Kidney (tissue), 14 donors: Measurements from ENCODE around the gene BSG. TPM values are rescaled to one million over a fixed set of nuclear protein-coding genes. Genes with fewer than 3 reads are reported as not detected.

ENCODE experiments used
- DNase-seq, 5 donors: peaks; one replicate each; pipeline ENCODE4 v3.0.0-alpha.2; 2013 to 2020
- FAIRE-seq: peaks from 2 replicates; lab custom pipeline; 2012; peaks lifted over from hg19 to GRCh38; lab: Jason Lieb, UNC
- H3K27ac ChIP-seq, 2 donors: one replicate each; pipeline ENCODE4 v1.7.0; 2013; ENCODE audit warnings: low read depth in 2 of 2, low read length in 2 of 2, inconsistent platforms in 1 of 2
- H3K27me3 ChIP-seq: one replicate; pipeline ENCODE4 v1.7.1; 2013; ENCODE audit warnings: low read length, inconsistent platforms; ENCODE audit not compliant: control insufficient read depth, insufficient read depth
- H3K36me3 ChIP-seq, 3 donors: one replicate each; pipeline versions ENCODE4 v1.7.0 to v1.7.1; 2013; ENCODE audit warnings: low read length in 3 of 3, control low read depth in 1 of 3, inconsistent platforms in 1 of 3; ENCODE audit not compliant: insufficient read depth in 3 of 3, control insufficient read depth in 2 of 3
- H3K4me1 ChIP-seq, 3 donors: one replicate each; pipeline versions ENCODE4 v1.7.0 to v1.7.1; 2013; ENCODE audit warnings: low read length in 3 of 3, inconsistent platforms in 1 of 3, low read depth in 1 of 3; ENCODE audit not compliant: control insufficient read depth in 2 of 3, insufficient read depth in 2 of 3
- H3K4me3 ChIP-seq, 3 donors: one replicate each; pipeline versions ENCODE4 v1.7.0 to v1.8.1; 2013; ENCODE audit warnings: low read length in 3 of 3, control low read depth in 1 of 3, inconsistent platforms in 1 of 3
- H3K9ac ChIP-seq, 3 donors: one replicate each; pipeline versions ENCODE4 v1.7.0 to v1.7.1; 2013; ENCODE audit warnings: low read length in 3 of 3, control low read depth in 1 of 3, inconsistent platforms in 1 of 3
- H3K9me3 ChIP-seq, 3 donors: one replicate each; pipeline versions ENCODE4 v1.7.0 to v1.7.1; 2013; ENCODE audit warnings: low read length in 3 of 3, control low read depth in 1 of 3, inconsistent platforms in 1 of 3; ENCODE audit not compliant: control insufficient read depth in 2 of 3, insufficient read depth in 1 of 3
- intact Hi-C: fragments of 100-400 bp; cut with DNase I; formaldehyde crosslinking; loops from one replicate; pipeline ENCODE4 v1.11.1; 2022
- polyA plus RNA-seq: library from polyadenylated mRNA; stranded (reverse); fragments of 350-450 nt; fragmentation: Illumina TruSeq; extraction: RNeasy Lipid Tissue Mini Kit (QIAGEN cat#74804); gene quantifications from one replicate; pipeline ENCODE4 v1.2.3, GENCODE V29; 2014; ENCODE audit warnings: low read depth, low replicate concordance; ENCODE audit not compliant: insufficient read depth
- total RNA-seq: library from RNA; stranded (reverse); fragmentation: NEBNext Ultra II Directional; extraction: Animal tissue kit (Norgen Biotek cat#: 25700); gene quantifications from one replicate; pipeline ENCODE4 v1.2.1, GENCODE V29; 2021
- TF ChIP-seq, protein P1 (sequence below): IDR thresholded peaks from 3 replicates; pipeline ENCODE4 v1.5.1; 2012; ENCODE audit warnings: mild to moderate bottlenecking, moderate library complexity, borderline replicate concordance; ENCODE audit not compliant: insufficient read depth; ENCODE audit errors: extremely low read depth
- donor health status: control.
- donor health status: control.
- donor health status: control.
- donor health status: control.
- donor health status: control.
- donor health status: DM: yes; HTN: yes; CAD: no.
- donor health status: Normal renal cell carcinoma (clear cell type).

The BSG gene
- total and polyA plus RNA-seq, 2 donors from 2014 or later = 554 to 984 TPM

DNA sequence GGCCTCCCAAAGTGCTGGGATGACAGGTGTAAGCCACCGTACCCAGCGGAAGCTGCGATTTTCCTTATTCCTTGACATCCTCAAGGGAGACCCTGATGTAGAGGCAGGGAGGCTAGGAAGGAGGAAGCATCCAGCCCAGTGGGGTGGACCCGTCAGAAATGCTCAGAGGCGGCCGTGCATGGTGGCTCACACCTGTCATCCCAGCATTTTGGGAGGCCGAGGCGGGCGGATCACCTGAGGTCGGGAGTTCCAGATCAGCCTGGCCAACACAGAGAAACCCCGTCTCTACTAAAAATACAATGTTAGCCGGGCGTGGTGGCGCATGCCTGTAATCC, 17.0 kb upstream of the BSG start:
- intact Hi-C loops = no loop called here
- peaks cover 0 to 2% (median 0%) of the 10 kb centered on the region in 3 donors for H3K4me1 ChIP-seq
- FAIRE-seq (no peak), DNase-seq (peak in 1 of 5 donors; percentile 46)
- TF ChIP-seq, protein P1, sequence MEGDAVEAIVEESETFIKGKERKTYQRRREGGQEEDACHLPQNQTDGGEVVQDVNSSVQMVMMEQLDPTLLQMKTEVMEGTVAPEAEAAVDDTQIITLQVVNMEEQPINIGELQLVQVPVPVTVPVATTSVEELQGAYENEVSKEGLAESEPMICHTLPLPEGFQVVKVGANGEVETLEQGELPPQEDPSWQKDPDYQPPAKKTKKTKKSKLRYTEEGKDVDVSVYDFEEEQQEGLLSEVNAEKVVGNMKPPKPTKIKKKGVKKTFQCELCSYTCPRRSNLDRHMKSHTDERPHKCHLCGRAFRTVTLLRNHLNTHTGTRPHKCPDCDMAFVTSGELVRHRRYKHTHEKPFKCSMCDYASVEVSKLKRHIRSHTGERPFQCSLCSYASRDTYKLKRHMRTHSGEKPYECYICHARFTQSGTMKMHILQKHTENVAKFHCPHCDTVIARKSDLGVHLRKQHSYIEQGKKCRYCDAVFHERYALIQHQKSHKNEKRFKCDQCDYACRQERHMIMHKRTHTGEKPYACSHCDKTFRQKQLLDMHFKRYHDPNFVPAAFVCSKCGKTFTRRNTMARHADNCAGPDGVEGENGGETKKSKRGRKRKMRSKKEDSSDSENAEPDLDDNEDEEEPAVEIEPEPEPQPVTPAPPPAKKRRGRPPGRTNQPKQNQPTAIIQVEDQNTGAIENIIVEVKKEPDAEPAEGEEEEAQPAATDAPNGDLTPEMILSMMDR = no peak
- H3K9ac ChIP-seq = no peak overlapping the region
- H3K9me3 ChIP-seq = no peaks in the 10 kb centered on the region
- H3K4me3 ChIP-seq = no peak overlapping the region
- H3K36me3 ChIP-seq = no peaks in the 10 kb centered on the region
- H3K27ac ChIP-seq = no peak overlapping the region
- no peaks in the 10 kb centered on the region for H3K27me3 ChIP-seq

DNA sequence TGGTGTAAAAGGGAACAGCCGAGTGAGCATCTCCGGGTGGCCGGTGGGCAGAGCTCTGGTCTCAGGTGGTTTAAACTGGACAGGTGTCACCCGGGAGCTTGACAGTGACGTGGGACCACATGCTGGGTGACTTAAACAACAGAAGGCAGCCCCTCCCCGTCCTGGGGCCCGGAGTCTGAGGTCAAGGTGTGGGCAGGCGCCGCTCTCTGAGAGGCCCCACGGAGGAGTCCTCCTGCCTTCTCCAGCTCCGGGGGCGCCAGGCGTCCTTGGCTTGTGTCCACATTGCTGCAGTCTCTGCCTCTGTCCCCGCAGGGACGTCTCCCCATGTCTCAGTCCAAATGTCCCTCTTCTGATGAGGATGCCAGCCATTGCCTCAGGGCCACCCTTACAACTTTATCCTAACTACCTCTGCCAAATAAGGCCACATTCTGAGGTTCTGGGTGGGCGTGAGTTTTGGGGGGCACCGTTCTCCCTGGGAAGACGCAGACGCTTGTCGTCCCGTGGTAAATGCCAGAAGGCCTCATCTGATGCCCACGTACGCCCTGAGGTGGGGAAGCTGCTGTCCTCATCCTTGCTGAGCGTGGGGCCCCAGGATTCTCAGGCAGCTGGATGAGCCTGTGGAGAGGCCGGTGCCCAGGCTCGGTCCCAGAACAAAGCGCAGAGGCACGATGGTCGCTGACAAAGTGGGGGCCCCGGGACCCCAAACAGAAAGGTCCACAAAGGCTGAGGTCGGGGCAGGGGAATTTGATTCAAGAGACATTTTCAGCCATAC, 15.6 kb upstream of the BSG start:
- FAIRE-seq = no peak
- Histone ChIP-seq H3K27me3 (no peaks in the 10 kb centered on the region), H3K9me3 (no peaks in the 10 kb centered on the region), H3K36me3 (no peaks in the 10 kb centered on the region), H3K4me3 (no peak overlapping the region), H3K4me1 (no peaks in the 10 kb centered on the region), H3K9ac (no peak overlapping the region), H3K27ac (no peak overlapping the region)
- peak in 1 of 5 donors; percentile 65 for DNase-seq
- TF ChIP-seq, protein P1 = no peak
- intact Hi-C loops = no loop called here

DNA sequence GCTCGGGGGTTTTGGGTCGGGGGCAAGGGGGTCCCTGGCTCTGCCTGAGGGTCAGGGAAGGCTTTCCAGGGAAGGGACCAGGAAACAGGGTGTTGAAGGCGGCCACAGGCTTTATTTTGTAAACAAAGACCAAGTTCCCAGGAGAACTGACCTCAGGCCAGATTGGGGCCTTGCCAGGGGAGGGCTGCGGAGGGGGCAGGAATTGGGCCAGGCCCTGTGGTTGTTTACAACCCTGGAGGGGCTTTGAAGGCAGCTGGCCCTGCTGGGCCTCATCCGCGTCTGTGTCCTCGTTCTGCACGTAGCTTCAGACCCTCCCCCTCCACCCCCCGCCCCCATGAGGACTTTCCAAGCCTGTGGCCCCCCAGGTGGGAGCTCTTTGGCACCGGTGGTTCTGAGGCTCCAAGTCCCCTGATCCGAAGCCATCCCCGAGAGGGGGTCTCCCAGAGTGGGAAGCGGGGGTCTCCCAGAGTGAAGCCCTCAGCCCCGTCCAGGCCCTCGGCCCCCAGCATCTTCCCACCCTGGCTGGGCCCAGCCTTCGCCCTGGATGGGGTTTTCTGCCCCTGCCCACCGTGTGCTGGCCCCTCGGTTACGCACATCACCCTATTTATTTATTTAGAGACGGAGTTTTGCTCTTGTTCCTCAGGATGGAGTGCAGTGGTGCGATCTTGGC, 13.5 kb upstream of the BSG start:
- no peak for FAIRE-seq
- no peak overlapping the region for H3K27ac ChIP-seq

More for the DNA sequence above, 13.5 kb upstream of the BSG start:
- H3K9me3 ChIP-seq = no peaks in the 10 kb centered on the region
- H3K9ac ChIP-seq = no peak overlapping the region
- intact Hi-C loops = no loop called here
- H3K4me3 ChIP-seq = no peak overlapping the region
- peak in 4 of 5 donors; percentile 42 to 83 (median 52) for DNase-seq
- H3K4me1 ChIP-seq = no peaks in the 10 kb centered on the region
- H3K27me3 ChIP-seq = no peaks in the 10 kb centered on the region
- no peaks in the 10 kb centered on the region for H3K36me3 ChIP-seq
- TF ChIP-seq, protein P1 = no peak
